Measurements from ENCODE around the gene PDK1.
"Not testable (repeated sequence)": the region's sequence is repeated elsewhere in the genome, so short reads cannot be mapped to it uniquely, and the experiment has no call there.

The PDK1 gene

GRCh38 chr2:172554352-172555271, 1.3 kb upstream of the PDK1 start:
- no peak for DNase-seq

GRCh38 chr2:172555272-172555521, 693 bp upstream of the PDK1 start:
- no peak for DNase-seq

- DNase-seq = no peak
Observed at GRCh38 chr2:172556284-172557033, 569 bp downstream of the PDK1 start.

GRCh38 chr2:172558372-172558771, 2.5 kb downstream of the PDK1 start:
- no peak for DNase-seq

GRCh38 chr2:172560721-172561120, 4.8 kb downstream of the PDK1 start:
- DNase-seq = no peak

- no peak for DNase-seq
Observed at GRCh38 chr2:172561270-172561669, 5.4 kb downstream of the PDK1 start.

- no peak for DNase-seq
Observed at GRCh38 chr2:172562298-172562697, 6.4 kb downstream of the PDK1 start.

GRCh38 chr2:172564376-172564775, 8.5 kb downstream of the PDK1 start:
- no peak for DNase-seq

GRCh38 chr2:172571245-172571644, 15.4 kb downstream of the PDK1 start:
- DNase-seq = no peak

- DNase-seq = no peak
Observed at GRCh38 chr2:172572981-172573380, 17.1 kb downstream of the PDK1 start.

GRCh38 chr2:172574965-172575364, 19.1 kb downstream of the PDK1 start:
- no peak for DNase-seq

- no peak for DNase-seq
Observed at GRCh38 chr2:172578054-172578453, 22.2 kb downstream of the PDK1 start.

GRCh38 chr2:172578860-172579512, 23.1 kb downstream of the PDK1 start:
- DNase-seq = no peak

- DNase-seq = no peak
Observed at GRCh38 chr2:172580544-172580943, 24.7 kb downstream of the PDK1 start.

GRCh38 chr2:172582656-172583055, 26.8 kb downstream of the PDK1 start:
- no peak for DNase-seq

- DNase-seq = no peak
Observed at GRCh38 chr2:172586245-172586891, 30.5 kb downstream of the PDK1 start.

- DNase-seq = not testable (repeated sequence)
Observed at GRCh38 chr2:172587231-172587630, 31.3 kb downstream of the PDK1 start.

- DNase-seq = no peak
Observed at GRCh38 chr2:172588931-172589330, 33.0 kb downstream of the PDK1 start.

- DNase-seq = not testable (repeated sequence)
Observed at GRCh38 chr2:172591386-172591785, 35.5 kb downstream of the PDK1 start.

- not testable (repeated sequence) for DNase-seq
Observed at GRCh38 chr2:172592190-172592589, 36.3 kb downstream of the PDK1 start.

GRCh38 chr2:172596776-172597175, 40.9 kb downstream of the PDK1 start:
- DNase-seq = no peak

- no peak for DNase-seq
Observed at GRCh38 chr2:172597176-172597842, 41.4 kb downstream of the PDK1 start.

- no peak for DNase-seq
Observed at GRCh38 chr2:172599947-172600346, 44.1 kb downstream of the PDK1 start.

Data from NCI-H1092 treated with DMSO at 0.1 percent for 48 hours (cell line).